HEK293T (cell line): ENCODE results near the gene SLC35F3.

ENCODE experiments used
- CTCF ChIA-PET: fragments of 350-600 bp; formaldehyde crosslinking; extraction: SDS; loops from one replicate; lab custom pipeline; 2021; ENCODE audit warnings: antibody characterized with exemption, inconsistent platforms; lab: Yijun Ruan, JAX
- POLR2A ChIA-PET: fragments of 350-600 bp; formaldehyde crosslinking; extraction: SDS; loops from one replicate; lab custom pipeline; 2020; ENCODE audit warnings: antibody characterized with exemption, inconsistent platforms; lab: Yijun Ruan, JAX
- DNase-seq: peaks from one replicate; pipeline ENCODE4 v3.0.0; 2012; ENCODE audit warnings: mixed read lengths; ENCODE audit errors: extremely low spot score
- ARNT ChIP-seq: fragments of 450-650 bp; IDR thresholded peaks from 2 replicates; pipeline ENCODE4 v1.6.1; 2017; ENCODE audit warnings: mild to moderate bottlenecking
- BHLHE40 ChIP-seq: fragments of 450-650 bp; IDR thresholded peaks from 2 replicates; pipeline ENCODE4 v1.6.1; 2016; ENCODE audit warnings: mild to moderate bottlenecking, moderate library complexity, borderline replicate concordance
- CTBP1 ChIP-seq: fragments of 450-650 bp; IDR thresholded peaks from 2 replicates; pipeline ENCODE4 v1.6.1; 2016; ENCODE audit warnings: borderline replicate concordance
- ELF4 ChIP-seq: fragments of 450-650 bp; IDR thresholded peaks from 2 replicates; pipeline ENCODE4 v1.6.1; 2017; ENCODE audit warnings: antibody characterized with exemption
- FOXA1 ChIP-seq: fragments of 450-650 bp; IDR thresholded peaks from 2 replicates; pipeline ENCODE4 v1.6.1; 2016; ENCODE audit warnings: mild to moderate bottlenecking
- FOXK2 ChIP-seq: fragments of 450-650 bp; IDR thresholded peaks from 2 replicates; pipeline ENCODE4 v1.6.1; 2016; ENCODE audit warnings: mild to moderate bottlenecking
- FOXM1 ChIP-seq: fragments of 450-650 bp; IDR thresholded peaks from 2 replicates; pipeline ENCODE4 v1.6.1; 2017; ENCODE audit warnings: mild to moderate bottlenecking, borderline replicate concordance
- HDGF ChIP-seq: fragments of 450-650 bp; IDR thresholded peaks from 2 replicates; pipeline ENCODE4 v1.6.1; 2017; ENCODE audit warnings: antibody characterized with exemption, borderline replicate concordance
- L3MBTL2 ChIP-seq: fragments of 450-650 bp; conservative IDR thresholded peaks from 2 replicates; pipeline ENCODE4 v1.6.1; 2016; ENCODE audit warnings: mild to moderate bottlenecking
- LEF1 ChIP-seq: fragments of 450-650 bp; IDR thresholded peaks from 2 replicates; pipeline ENCODE4 v1.6.1; 2017; ENCODE audit warnings: mild to moderate bottlenecking, borderline replicate concordance
- NFRKB ChIP-seq: fragments of 450-650 bp; IDR thresholded peaks from 2 replicates; pipeline ENCODE4 v1.6.1; 2016; ENCODE audit warnings: mild to moderate bottlenecking, moderate library complexity
- PKNOX1 ChIP-seq: fragments of 450-650 bp; IDR thresholded peaks from 2 replicates; pipeline ENCODE4 v1.6.1; 2016
- SP1 ChIP-seq: fragments of 450-650 bp; IDR thresholded peaks from 2 replicates; pipeline ENCODE4 v1.6.1; 2017
- SUZ12 ChIP-seq: fragments of 450-650 bp; IDR thresholded peaks from 2 replicates; pipeline ENCODE4 v1.6.1; 2016; ENCODE audit warnings: mild to moderate bottlenecking
- TARDBP ChIP-seq: fragments of 450-650 bp; IDR thresholded peaks from 2 replicates; pipeline ENCODE4 v1.6.1; 2016
- ZNF384 ChIP-seq: fragments of 450-650 bp; IDR thresholded peaks from 2 replicates; pipeline ENCODE4 v1.6.1; 2016

Gene SLC35F3

GRCh38 chr1:234093741-234094140 is 189.3 kb downstream of the SLC35F3 start:
- no peak for TF ChIP-seq SUZ12
- no peak for TF ChIP-seq PKNOX1
- no peak for TF ChIP-seq ARNT
- no peak for TF ChIP-seq HDGF
- no peak for TF ChIP-seq FOXM1
- TF ChIP-seq ELF4 = no peak
- TF ChIP-seq TARDBP = no peak
- no peak for TF ChIP-seq LEF1
- no peak for TF ChIP-seq L3MBTL2
- TF ChIP-seq CTBP1 = no peak
- no peak for TF ChIP-seq NFRKB
- no peak for TF ChIP-seq BHLHE40
- no peak for TF ChIP-seq FOXK2
- no peak for TF ChIP-seq ZNF384
- TF ChIP-seq FOXA1 = no peak
- TF ChIP-seq SP1 = no peak
- ChIA-PET CTCF (interaction anchor here (0.6 kb wide), 1 partner anchor 790 kb away, joined by 3 read pairs; no protein-coding TSS in a partner anchor), POLR2A (no interaction called here)
- no peak for DNase-seq

GRCh38 chr1:234094172-234094571 is 189.7 kb downstream of the SLC35F3 start:
- DNase-seq = no peak
- TF ChIP-seq TARDBP (no peak), L3MBTL2 (no peak), FOXM1 (no peak), ELF4 (no peak), PKNOX1 (no peak; the same call in 1 of the 2 replicates), FOXK2 (no peak), NFRKB (no peak), CTBP1 (no peak), LEF1 (no peak), ARNT (no peak), ZNF384 (no peak), SUZ12 (no peak), HDGF (no peak)
- ChIA-PET CTCF (no interaction called here), POLR2A (no interaction called here)

GRCh38 chr1:234096161-234096770 is 191.8 kb downstream of the SLC35F3 start:
- TF ChIP-seq LEF1 (no peak), ARNT (no peak), BHLHE40 (no peak), FOXM1 (no peak), ZNF384 (no peak), SP1 (no peak), NFRKB (no peak), TARDBP (no peak), PKNOX1 (no peak), CTBP1 (no peak), SUZ12 (no peak), FOXK2 (no peak), FOXA1 (no peak), ELF4 (no peak), L3MBTL2 (no peak), HDGF (no peak)
- ChIA-PET CTCF (no interaction called here), POLR2A (no interaction called here)
- DNase-seq = no peak

GRCh38 chr1:234102583-234102982 is 198.1 kb downstream of the SLC35F3 start:
- CTCF ChIA-PET = no interaction called here
- DNase-seq = no peak
- no peak for TF ChIP-seq SP1
- no peak for TF ChIP-seq HDGF
- TF ChIP-seq SUZ12 = no peak
- POLR2A ChIA-PET = no interaction called here

- POLR2A ChIA-PET = no interaction called here
- DNase-seq = no peak
- TF ChIP-seq TARDBP = no peak
- no peak for TF ChIP-seq PKNOX1
- TF ChIP-seq L3MBTL2 = no peak
- no peak for TF ChIP-seq BHLHE40
- no peak for TF ChIP-seq ZNF384
- TF ChIP-seq SUZ12 = no peak
- no peak for TF ChIP-seq ELF4
- TF ChIP-seq CTBP1 = no peak
- no peak for TF ChIP-seq HDGF
- TF ChIP-seq FOXM1 = no peak
- TF ChIP-seq SP1 = no peak
- no peak for TF ChIP-seq FOXK2
- TF ChIP-seq ARNT = no peak
- TF ChIP-seq NFRKB = no peak
- TF ChIP-seq LEF1 = no peak
- TF ChIP-seq FOXA1 = no peak
- CTCF ChIA-PET = interaction anchor here (0.6 kb wide), 1 partner anchor 919 kb away, joined by 4 read pairs; no protein-coding TSS in a partner anchor
Measured at GRCh38 chr1:234103198-234103597, 198.7 kb downstream of the SLC35F3 start.
